ENCODE results near the gene RTN4RL1. TPM values are rescaled to one million over a fixed set of nuclear protein-coding genes. Genes with fewer than 3 reads are reported as not detected.

The RTN4RL1 gene
- total RNA-seq, 2 donors from 2014 or later: 5.4 to 8.0 TPM

DNA sequence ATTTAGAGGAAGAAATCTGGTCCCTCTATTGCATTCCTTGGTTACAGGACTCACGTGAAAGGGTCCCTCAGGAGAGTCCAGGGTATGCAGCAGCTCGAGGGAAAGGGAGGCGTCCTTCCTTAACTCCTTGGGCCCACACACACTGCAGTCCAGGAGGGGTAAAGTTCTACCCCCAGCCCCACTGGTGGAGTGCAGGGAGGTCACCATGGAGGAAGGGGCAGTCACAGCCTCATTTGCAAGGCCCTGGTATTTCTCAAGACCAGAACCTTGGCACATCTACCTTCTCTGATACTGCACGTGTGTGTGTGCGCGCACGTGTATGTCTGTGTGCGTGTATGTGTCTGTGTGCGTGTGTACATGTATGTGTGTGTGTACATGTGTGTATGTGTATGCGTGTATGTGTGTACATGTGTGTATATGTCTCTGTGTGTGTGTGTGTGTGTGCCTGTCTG is 40.8 kb upstream of the RTN4RL1 start:
- DNase-seq (ENCODE audit: low spot score): no peak

DNA sequence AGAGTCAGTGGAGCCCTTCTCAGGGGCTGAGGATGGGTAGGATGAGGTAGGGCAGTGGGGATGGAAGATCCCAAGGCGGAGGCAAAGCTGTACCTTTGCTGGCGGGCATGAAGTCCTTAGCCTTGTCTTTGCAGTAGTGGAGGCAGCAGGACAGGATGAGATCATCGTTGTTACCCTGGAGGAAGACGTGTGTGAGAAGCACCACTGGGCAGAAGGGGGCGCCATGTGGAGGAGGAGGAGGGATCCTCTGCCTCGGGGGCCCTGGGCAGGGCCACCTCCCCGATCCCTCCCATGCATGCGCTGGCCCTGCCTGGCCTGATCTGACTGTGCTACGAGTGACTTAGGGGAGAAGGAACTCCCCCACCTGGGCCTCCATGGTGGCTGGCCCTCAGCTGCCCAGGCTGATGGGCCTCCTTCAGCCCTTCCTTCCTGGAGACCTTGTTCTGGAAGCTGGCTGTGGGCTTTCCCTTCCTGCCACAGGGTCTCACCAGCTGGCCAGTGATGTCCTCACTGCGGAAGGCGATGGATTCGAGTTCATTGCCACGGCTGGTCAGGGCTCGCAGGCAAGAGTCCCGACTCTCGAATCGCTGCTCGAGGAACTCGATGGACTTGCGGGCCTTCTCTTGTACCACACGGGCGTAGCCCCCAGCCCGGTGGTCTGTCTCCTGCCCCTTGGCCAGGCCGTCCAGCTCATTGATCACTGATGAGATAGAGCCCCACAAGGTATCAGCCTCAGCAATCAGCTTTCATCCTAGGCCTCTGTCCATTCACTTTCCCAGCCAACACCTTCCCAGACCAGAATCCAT is 40.0 kb upstream of the RTN4RL1 start:
- no peaks in the 10 kb centered on the region for H3K27me3 ChIP-seq (replicated peaks; ENCODE audit: insufficient read depth)
- H3K4me3 ChIP-seq: no peak overlapping the region
- DNase-seq (ENCODE audit: low spot score) (no peak), ATAC-seq (ENCODE audit: insufficient number of reproducible peaks, low FRiP score, low read depth) (no peak)
- TF ChIP-seq, protein P1, sequence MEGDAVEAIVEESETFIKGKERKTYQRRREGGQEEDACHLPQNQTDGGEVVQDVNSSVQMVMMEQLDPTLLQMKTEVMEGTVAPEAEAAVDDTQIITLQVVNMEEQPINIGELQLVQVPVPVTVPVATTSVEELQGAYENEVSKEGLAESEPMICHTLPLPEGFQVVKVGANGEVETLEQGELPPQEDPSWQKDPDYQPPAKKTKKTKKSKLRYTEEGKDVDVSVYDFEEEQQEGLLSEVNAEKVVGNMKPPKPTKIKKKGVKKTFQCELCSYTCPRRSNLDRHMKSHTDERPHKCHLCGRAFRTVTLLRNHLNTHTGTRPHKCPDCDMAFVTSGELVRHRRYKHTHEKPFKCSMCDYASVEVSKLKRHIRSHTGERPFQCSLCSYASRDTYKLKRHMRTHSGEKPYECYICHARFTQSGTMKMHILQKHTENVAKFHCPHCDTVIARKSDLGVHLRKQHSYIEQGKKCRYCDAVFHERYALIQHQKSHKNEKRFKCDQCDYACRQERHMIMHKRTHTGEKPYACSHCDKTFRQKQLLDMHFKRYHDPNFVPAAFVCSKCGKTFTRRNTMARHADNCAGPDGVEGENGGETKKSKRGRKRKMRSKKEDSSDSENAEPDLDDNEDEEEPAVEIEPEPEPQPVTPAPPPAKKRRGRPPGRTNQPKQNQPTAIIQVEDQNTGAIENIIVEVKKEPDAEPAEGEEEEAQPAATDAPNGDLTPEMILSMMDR (IDR thresholded peaks at IDR 0.05): no peak
- H3K9me3 ChIP-seq: no peaks in the 10 kb centered on the region
- peaks cover 12% of the 10 kb centered on the region for H3K36me3 ChIP-seq
- peak overlapping the region; percentile 21 to 66 for H3K27ac ChIP-seq
- H3K4me1 ChIP-seq (ENCODE audit: control insufficient read depth in 1 of 2, low read depth in 2 of 2): peaks cover 0 to 71% of the 10 kb centered on the region in 2 donors

More for the DNA sequence above, 40.8 kb upstream of the RTN4RL1 start:
- Histone ChIP-seq H3K4me3 (no peak overlapping the region), H3K4me1 (ENCODE audit: control insufficient read depth in 1 of 2, low read depth in 2 of 2) (peaks cover 0 to 71% of the 10 kb centered on the region in 2 donors), H3K27me3 (replicated peaks; ENCODE audit: insufficient read depth) (no peaks in the 10 kb centered on the region), H3K9me3 (no peaks in the 10 kb centered on the region), H3K36me3 (peaks cover 17% of the 10 kb centered on the region), H3K27ac (peak overlapping the region; percentile 15 to 66)
- TF ChIP-seq, protein P1 (IDR thresholded peaks at IDR 0.05): no peak
- ATAC-seq (ENCODE audit: insufficient number of reproducible peaks, low FRiP score, low read depth): no peak

DNA sequence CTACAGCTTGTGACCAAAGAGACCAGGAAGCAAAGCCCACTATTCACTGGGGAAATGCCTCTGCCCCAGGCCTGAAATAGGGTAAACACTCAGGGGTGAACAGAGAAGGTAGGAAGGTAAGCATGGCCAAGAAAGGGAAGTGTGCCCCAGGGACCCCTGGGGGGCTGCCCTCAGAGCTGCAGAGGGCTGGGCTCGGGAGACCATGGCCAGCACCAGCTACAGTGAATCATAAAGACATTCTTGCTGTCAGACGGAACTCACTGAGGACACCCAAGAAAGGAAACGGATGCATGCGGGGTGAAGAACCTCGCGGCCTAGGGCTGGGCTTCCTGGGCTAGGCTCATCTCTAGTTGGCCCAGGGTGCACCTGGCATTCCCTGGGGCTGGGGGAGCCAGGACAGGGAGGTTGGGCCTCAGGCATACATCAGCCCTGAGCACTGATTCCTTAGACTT is 39.4 kb upstream of the RTN4RL1 start:
- DNase-seq (ENCODE audit: low spot score) (no peak), ATAC-seq (ENCODE audit: insufficient number of reproducible peaks, low FRiP score, low read depth) (no peak)
- TF ChIP-seq, protein P1 (IDR thresholded peaks at IDR 0.05): no peak
- Histone ChIP-seq H3K27ac (peak overlapping the region in 1 of 2 donors; percentile 12), H3K9me3 (no peaks in the 10 kb centered on the region), H3K36me3 (peaks cover 12% of the 10 kb centered on the region), H3K27me3 (replicated peaks; ENCODE audit: insufficient read depth) (no peaks in the 10 kb centered on the region), H3K4me3 (no peak overlapping the region), H3K4me1 (ENCODE audit: control insufficient read depth in 1 of 2, low read depth in 2 of 2) (peaks cover 0 to 71% of the 10 kb centered on the region in 2 donors)

DNA sequence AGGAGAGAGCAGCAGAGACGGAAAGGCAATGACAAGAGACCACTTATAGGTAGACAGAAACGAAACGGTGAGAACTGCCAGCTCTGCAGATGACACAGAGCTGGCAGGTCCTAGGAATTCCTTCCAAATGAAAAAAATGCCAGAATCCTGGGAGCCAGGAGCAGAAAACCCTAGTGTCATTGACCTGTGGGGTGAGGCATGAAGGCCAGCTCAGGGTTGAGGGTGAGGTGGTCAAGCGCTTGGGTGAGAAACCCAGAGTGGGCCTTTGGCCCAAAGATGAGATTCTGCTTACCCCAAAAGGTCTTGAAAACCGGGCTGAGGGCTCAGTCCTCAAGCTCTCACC is 39.0 kb upstream of the RTN4RL1 start:
- peaks cover 12% of the 10 kb centered on the region for H3K36me3 ChIP-seq
- no peak for DNase-seq (ENCODE audit: low spot score)

More for the DNA sequence above, 39.0 kb upstream of the RTN4RL1 start:
- Histone ChIP-seq H3K4me3 (no peak overlapping the region), H3K27ac (peak overlapping the region in 1 of 2 donors; percentile 9), H3K4me1 (ENCODE audit: control insufficient read depth in 1 of 2, low read depth in 2 of 2) (peaks cover 0 to 71% of the 10 kb centered on the region in 2 donors), H3K27me3 (replicated peaks; ENCODE audit: insufficient read depth) (no peaks in the 10 kb centered on the region), H3K9me3 (no peaks in the 10 kb centered on the region)
- ATAC-seq (ENCODE audit: insufficient number of reproducible peaks, low FRiP score, low read depth): no peak
- TF ChIP-seq, protein P1 (IDR thresholded peaks at IDR 0.05): no peak
